Middle frontal gyrus (tissue), 1 donor: ENCODE measurements around the gene MRAP.

ENCODE experiments used
- DNase-seq: peaks from one replicate; pipeline ENCODE4 v3.0.0-alpha.2; 2015; ENCODE audit warnings: low spot score; ENCODE audit errors: extremely low spot score

The MRAP gene

GRCh38 chr21:32321480-32321879 lies 22.8 kb downstream of the MRAP start:
- DNase-seq: no peak

GRCh38 chr21:32322103-32322502 lies 23.4 kb downstream of the MRAP start:
- DNase-seq: no peak

GRCh38 chr21:32322676-32323075 lies 24.0 kb downstream of the MRAP start:
- no peak for DNase-seq

- no peak for DNase-seq
Measured at GRCh38 chr21:32325706-32326105, 27.1 kb downstream of the MRAP start.

- no peak for DNase-seq
Measured at GRCh38 chr21:32328595-32328994, 29.9 kb downstream of the MRAP start.

GRCh38 chr21:32329331-32329730 lies 30.7 kb downstream of the MRAP start:
- no peak for DNase-seq

- no peak for DNase-seq
Measured at GRCh38 chr21:32329776-32330175, 31.1 kb downstream of the MRAP start.

- no peak for DNase-seq
Measured at GRCh38 chr21:32330784-32331311, 32.2 kb downstream of the MRAP start.

GRCh38 chr21:32331444-32332305 lies 33.0 kb downstream of the MRAP start:
- no peak for DNase-seq

- no peak for DNase-seq
Measured at GRCh38 chr21:32332463-32332951, 33.9 kb downstream of the MRAP start.

- no peak for DNase-seq
Measured at GRCh38 chr21:32333953-32334673, 35.5 kb downstream of the MRAP start.

- DNase-seq: peak; percentile 46
Measured at GRCh38 chr21:32334980-32335531, 36.4 kb downstream of the MRAP start.

GRCh38 chr21:32335601-32336575 lies 37.2 kb downstream of the MRAP start:
- peak; percentile 67 for DNase-seq

GRCh38 chr21:32336711-32337110 lies 38.1 kb downstream of the MRAP start:
- no peak for DNase-seq

- DNase-seq: no peak
Measured at GRCh38 chr21:32337206-32337605, 38.6 kb downstream of the MRAP start.

- DNase-seq: no peak
Measured at GRCh38 chr21:32338209-32338921, 39.7 kb downstream of the MRAP start.

- DNase-seq: no peak
Measured at GRCh38 chr21:32340863-32341848, 42.5 kb downstream of the MRAP start.

GRCh38 chr21:32346951-32347350 lies 48.3 kb downstream of the MRAP start:
- no peak for DNase-seq

- DNase-seq: no peak
Measured at GRCh38 chr21:32347351-32347750, 48.7 kb downstream of the MRAP start.
